GM19467 (cell line): ENCODE data around the gene LRRC71.

Source experiments
- ATAC-seq: cut with Tn5 transposase; IDR thresholded peaks from one replicate; pipeline ENCODE4 v1.9.1; 2021; ENCODE audit warnings: mild to moderate bottlenecking, moderate library complexity; ENCODE audit not compliant: unreplicated experiment

The LRRC71 gene

GRCh38 chr1:156905176-156905575, 15.3 kb upstream of the LRRC71 start:
- ATAC-seq = no peak

GRCh38 chr1:156905651-156906050, 14.8 kb upstream of the LRRC71 start:
- ATAC-seq = no peak

DNA sequence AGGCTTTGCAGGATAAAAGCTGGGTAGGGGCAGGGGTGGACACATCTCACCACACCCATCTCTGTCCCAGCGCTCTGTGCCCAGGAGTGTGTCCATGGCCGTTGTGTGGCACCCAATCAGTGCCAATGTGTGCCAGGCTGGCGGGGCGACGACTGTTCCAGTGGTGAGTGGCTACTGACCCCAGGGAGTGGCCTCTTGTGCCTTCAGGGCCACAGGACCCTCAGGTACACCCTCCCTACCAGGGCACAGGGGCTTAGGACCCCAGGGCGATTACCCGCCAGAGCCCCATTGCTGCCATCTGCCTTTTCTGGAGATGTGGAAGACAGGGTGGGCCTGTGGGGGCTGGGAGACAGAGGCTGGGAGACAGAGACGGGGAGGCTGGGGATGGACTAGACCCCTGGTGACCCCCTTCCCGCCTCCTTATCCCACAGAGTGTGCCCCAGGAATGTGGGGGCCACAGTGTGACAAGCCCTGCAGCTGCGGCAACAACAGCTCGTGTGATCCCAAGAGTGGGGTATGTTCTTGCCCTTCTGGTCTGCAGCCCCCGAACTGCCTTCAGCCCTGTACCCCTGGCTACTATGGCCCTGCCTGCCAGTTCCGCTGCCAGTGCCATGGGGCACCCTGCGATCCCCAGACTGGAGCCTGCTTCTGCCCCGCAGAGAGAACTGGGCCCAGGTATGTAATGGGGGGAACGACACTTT, 14.1 kb upstream of the LRRC71 start:
- ATAC-seq = no peak

GRCh38 chr1:156908541-156908940, 11.9 kb upstream of the LRRC71 start:
- no peak for ATAC-seq

DNA sequence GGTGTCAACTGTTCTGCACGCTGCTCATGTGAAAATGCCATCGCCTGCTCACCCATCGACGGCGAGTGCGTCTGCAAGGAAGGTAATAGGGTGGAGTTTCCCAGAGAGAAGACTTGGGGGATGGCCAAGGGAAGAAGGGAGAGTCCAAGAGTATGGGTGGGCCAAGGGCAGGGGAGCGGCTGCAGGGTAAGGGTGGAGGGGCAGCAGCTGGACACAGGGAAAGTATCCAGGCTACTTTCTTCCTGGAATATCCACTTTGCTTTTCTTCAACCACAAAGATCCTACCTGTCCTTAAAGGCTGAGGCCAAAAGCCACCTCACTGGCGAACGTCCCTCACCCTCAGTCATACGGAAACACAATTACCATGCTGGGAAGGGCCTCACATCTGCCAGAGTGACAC, 11.5 kb upstream of the LRRC71 start:
- no peak for ATAC-seq

DNA sequence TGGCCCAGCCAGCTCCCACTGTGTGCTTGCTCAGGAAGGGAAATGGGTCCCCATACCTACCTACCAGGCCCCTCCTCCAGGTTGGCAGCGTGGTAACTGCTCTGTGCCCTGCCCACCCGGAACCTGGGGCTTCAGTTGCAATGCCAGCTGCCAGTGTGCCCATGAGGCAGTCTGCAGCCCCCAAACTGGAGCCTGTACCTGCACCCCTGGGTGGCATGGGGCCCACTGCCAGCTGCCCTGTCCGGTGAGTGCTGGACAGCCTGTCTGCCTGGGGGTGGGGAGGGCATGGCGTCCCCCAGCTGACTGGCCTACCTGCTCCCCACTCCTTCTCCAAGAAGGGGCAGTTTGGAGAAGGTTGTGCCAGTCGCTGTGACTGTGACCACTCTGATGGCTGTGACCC, 10.8 kb upstream of the LRRC71 start:
- ATAC-seq = no peak

- no peak for ATAC-seq
These were observed 10.1 kb upstream of the LRRC71 start for GRCh38 chr1:156910309-156910782.

- ATAC-seq = no peak
These were observed 8.7 kb upstream of the LRRC71 start for GRCh38 chr1:156911577-156912298.

- no peak for ATAC-seq
These were observed 8.1 kb upstream of the LRRC71 start for GRCh38 chr1:156912310-156912709.

DNA sequence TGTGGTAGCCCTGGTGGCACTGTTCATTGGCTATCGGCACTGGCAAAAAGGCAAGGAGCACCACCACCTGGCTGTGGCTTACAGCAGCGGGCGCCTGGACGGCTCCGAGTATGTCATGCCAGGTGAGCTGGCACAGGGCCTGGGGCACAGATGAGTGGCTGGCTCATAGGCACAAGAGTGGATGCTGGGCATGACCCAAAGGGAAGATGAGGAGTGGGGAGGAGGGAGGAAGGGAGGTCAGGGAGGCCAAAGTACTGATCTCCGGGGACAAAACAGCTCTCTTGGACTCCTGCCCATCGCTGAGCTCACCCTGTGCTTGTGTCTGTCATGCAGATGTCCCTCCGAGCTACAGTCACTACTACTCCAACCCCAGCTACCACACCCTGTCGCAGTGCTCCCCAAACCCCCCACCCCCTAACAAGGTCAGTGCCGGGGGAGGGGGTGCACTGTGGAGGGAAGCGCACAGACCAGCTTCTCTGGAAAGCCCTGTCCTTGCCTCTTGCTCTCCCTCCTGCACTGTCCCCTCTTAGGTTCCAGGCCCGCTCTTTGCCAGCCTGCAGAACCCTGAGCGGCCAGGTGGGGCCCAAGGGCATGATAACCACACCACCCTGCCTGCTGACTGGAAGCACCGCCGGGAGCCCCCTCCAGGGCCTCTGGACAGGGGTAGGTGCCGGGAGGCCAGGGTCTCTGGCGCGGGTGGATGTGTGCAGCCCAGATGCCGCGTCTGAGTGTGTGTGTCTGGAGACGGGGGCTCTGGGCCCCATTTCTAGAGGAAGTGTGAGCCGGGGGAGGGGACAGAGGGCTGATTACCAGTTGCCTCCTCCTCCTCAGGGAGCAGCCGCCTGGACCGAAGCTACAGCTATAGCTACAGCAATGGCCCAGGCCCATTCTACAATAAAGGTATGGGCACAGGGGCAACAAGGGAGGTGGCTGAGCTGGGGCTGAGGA, 7.3 kb upstream of the LRRC71 start:
- ATAC-seq = no peak

DNA sequence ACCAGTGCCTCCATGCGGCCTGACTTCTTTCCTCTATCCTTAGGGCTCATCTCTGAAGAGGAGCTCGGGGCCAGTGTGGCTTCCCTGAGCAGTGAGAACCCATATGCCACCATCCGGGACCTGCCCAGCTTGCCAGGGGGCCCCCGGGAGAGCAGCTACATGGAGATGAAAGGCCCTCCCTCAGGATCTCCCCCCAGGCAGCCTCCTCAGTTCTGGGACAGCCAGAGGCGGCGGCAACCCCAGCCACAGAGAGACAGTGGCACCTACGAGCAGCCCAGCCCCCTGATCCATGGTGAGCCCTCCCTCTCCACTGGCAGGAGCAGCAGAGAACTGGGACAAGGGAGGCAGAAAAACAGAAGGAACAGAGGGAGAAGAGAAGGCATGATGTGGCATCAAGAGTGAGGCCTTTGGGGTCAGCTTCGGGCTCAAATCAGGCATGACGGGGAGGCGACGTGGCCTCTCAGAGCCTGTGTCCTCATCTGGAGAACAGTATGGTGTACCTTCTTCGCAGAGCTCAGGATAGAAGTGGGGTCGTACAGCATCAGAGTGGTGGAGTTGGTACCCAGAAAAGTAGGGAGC, 6.5 kb upstream of the LRRC71 start:
- no peak for ATAC-seq

- no peak for ATAC-seq
These were observed 6.0 kb upstream of the LRRC71 start for GRCh38 chr1:156914440-156914856.

- no peak for ATAC-seq
These were observed 659 bp downstream of the LRRC71 start for GRCh38 chr1:156921053-156921529.

- ATAC-seq = no peak
These were observed 2.7 kb downstream of the LRRC71 start for GRCh38 chr1:156922986-156923669.

DNA sequence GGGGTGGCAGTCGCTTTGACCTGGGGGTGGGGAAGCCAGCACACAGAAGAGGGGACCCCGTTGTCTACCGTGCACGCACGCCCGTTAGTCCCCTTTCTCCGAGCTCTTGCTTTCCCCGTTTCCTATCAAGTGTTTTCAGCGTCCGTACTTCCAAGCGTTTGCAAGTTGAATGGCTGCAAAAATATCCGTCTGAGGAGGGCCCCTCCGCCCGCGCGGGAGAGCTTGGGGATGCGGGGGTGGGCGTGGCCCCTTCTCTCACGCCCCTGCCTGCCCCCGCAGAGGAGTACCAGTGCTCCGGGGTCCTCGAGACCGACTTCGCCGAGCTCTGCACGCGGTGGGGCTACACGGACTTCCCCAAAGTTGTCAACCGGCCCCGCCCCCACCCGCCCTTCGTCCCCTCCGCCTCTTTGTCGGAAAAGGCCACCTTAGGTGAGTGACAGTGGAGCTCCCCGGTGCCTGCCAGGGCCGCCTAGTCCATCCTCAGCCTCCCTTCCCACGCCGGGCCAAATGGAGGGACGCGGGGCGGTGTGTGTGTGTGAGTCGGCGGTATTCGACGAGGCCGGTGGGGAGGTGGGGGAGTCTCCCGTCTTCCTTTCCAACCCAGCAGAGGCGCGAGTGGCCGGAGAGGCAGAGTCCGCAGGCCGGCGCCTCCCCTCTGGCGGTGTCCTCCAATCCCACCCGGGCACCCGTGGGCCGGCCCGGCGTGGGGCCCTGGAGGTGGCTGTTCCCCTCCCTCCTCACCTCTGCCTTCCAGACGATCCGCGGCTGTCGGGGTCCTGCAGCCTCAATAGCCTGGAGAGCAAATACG, 3.4 kb downstream of the LRRC71 start:
- ATAC-seq = no peak

GRCh38 chr1:156924478-156925153, 4.2 kb downstream of the LRRC71 start:
- no peak for ATAC-seq

GRCh38 chr1:156925154-156926010, 5.0 kb downstream of the LRRC71 start:
- no peak for ATAC-seq

- no peak for ATAC-seq
These were observed 5.7 kb downstream of the LRRC71 start for GRCh38 chr1:156926175-156926574.
